Tibial artery (tissue), 4 donors: Measurements from ENCODE around the gene GLDC.

Experiments
- DNase-seq, 2 donors: peaks; one replicate each; pipeline ENCODE4 v3.0.0-alpha.2; 2019
- H3K27ac ChIP-seq, 2 donors: fragments of 200-600 bp; sonication (generic) in 1 of 2; 1 replicate in 1 of 2; 2 replicates in 1 of 2; pipeline ENCODE4 v1.5.1; 2018 to 2019; ENCODE audit warnings: mild to moderate bottlenecking in 1 of 2
- H3K27me3 ChIP-seq, 2 donors: fragments of 200-600 bp; sonication (generic) in 1 of 2; one replicate each; pipeline versions ENCODE4 v1.5.1 to v1.6.0; 2016 to 2019
- H3K36me3 ChIP-seq, 3 donors: fragments of 200-600 bp; sonication (generic) in 2 of 3; one replicate each; pipeline ENCODE4 v1.5.1; 2016 to 2019; ENCODE audit warnings: mild to moderate bottlenecking in 2 of 3
- H3K4me1 ChIP-seq, 4 donors: fragments of 200-600 bp; sonication (generic) in 2 of 4; 1 replicate in 3 of 4; 2 replicates in 1 of 4; pipeline ENCODE4 v1.5.1; 2016 to 2019
- H3K4me3 ChIP-seq, 2 donors: fragments of 200-600 bp; sonication (generic) in 1 of 2; 1 replicate in 1 of 2; 2 replicates in 1 of 2; pipeline ENCODE4 v1.5.1; 2018 to 2019; ENCODE audit warnings: mild to moderate bottlenecking in 2 of 2
- H3K9me3 ChIP-seq, 3 donors: fragments of 200-600 bp; sonication (generic) in 1 of 3; one replicate each; pipeline ENCODE4 v1.5.1; 2016 to 2019
- intact Hi-C: fragments of 100-400 bp; cut with DNase I; formaldehyde crosslinking; loops from one replicate; pipeline ENCODE4 v1.15.0; 2023; ENCODE audit warnings: low total_unique reads
- TF ChIP-seq, protein P1 (sequence below), 2 experiments: fragments of 200-600 bp in 1 of 2; fragments of 450-650 bp in 1 of 2; IDR thresholded peaks; one replicate each; pipeline ENCODE4 v1.5.1; 2017 to 2019; ENCODE audit warnings: antibody characterized with exemption in 2 of 2, mild to moderate bottlenecking in 1 of 2, moderate library complexity in 1 of 2

The GLDC gene

DNA sequence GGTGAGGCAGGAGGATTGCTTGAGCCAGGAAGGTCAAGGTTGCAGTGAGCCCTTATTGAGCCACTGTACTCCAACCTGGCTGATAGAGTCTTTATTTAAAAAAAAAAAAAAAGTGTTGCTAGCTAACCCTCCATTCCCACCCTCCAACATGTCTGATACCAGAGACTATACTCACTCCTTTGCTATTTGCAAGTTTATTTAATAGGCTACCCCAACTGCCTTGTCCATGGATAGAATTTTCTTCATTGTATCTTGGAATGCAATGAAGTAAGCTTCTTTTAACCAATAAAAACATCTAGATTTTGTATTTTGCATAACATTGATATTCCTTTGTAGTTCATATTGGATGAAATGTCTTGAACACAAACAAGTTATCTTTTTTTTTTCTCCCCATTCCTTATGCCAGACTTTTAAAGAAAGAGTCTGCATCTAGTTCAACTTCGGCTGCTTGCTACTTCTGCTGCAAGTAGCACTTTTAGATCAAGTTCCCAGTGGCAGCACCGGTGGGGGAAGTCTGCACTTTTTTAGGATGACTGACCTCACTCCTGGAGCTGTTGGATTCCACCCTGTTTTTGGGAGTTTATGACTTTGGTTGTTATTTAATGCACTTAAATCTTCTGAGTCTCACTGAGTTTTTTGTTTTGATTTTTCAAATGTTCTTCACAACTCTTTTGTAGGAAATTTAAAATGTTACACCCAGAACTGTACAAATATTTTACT lies 120.0 kb downstream of the GLDC start:
- intact Hi-C loops: no loop called here
- Histone ChIP-seq H3K36me3 (peaks cover 0 to 22% (median 18%) of the 10 kb centered on the region in 3 donors), H3K27me3 (no peaks in the 10 kb centered on the region), H3K9me3 (peaks cover 0 to 20% (median 7%) of the 10 kb centered on the region in 3 donors), H3K4me3 (no peak overlapping the region), H3K4me1 (peaks cover 0 to 9% (median 2%) of the 10 kb centered on the region in 4 donors), H3K27ac (no peak overlapping the region)
- TF ChIP-seq, protein P1, sequence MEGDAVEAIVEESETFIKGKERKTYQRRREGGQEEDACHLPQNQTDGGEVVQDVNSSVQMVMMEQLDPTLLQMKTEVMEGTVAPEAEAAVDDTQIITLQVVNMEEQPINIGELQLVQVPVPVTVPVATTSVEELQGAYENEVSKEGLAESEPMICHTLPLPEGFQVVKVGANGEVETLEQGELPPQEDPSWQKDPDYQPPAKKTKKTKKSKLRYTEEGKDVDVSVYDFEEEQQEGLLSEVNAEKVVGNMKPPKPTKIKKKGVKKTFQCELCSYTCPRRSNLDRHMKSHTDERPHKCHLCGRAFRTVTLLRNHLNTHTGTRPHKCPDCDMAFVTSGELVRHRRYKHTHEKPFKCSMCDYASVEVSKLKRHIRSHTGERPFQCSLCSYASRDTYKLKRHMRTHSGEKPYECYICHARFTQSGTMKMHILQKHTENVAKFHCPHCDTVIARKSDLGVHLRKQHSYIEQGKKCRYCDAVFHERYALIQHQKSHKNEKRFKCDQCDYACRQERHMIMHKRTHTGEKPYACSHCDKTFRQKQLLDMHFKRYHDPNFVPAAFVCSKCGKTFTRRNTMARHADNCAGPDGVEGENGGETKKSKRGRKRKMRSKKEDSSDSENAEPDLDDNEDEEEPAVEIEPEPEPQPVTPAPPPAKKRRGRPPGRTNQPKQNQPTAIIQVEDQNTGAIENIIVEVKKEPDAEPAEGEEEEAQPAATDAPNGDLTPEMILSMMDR (IDR thresholded peaks at IDR 0.05): no peak
- no peak for DNase-seq

DNA sequence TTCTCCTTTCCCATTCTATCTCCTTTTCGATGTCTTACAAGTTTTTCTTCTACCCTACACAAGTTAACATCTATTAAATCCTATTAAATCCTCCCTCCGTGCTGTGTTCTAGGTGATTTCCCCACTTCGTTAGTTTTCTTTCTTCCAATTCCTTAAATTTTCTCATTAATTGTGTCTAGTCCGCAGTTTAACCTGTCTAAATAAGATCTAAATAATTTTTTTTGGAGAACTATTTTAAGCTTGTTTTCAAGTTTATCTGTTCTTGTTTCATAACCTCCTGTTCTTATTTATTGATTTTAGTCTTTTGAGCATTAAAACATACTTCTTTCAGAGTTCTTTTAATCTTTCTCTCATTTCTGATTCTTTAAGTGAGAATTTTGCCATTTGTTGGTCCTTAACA lies 123.3 kb downstream of the GLDC start:
- Histone ChIP-seq H3K27me3 (no peaks in the 10 kb centered on the region), H3K27ac (no peak overlapping the region), H3K4me1 (peaks cover 0 to 9% (median 2%) of the 10 kb centered on the region in 4 donors), H3K4me3 (no peak overlapping the region), H3K36me3 (peaks cover 0 to 26% (median 25%) of the 10 kb centered on the region in 3 donors), H3K9me3 (peaks cover 0 to 20% (median 7%) of the 10 kb centered on the region in 3 donors)
- intact Hi-C loops: no loop called here
- TF ChIP-seq, protein P1 (IDR thresholded peaks at IDR 0.05): no peak
- no peak for DNase-seq

DNA sequence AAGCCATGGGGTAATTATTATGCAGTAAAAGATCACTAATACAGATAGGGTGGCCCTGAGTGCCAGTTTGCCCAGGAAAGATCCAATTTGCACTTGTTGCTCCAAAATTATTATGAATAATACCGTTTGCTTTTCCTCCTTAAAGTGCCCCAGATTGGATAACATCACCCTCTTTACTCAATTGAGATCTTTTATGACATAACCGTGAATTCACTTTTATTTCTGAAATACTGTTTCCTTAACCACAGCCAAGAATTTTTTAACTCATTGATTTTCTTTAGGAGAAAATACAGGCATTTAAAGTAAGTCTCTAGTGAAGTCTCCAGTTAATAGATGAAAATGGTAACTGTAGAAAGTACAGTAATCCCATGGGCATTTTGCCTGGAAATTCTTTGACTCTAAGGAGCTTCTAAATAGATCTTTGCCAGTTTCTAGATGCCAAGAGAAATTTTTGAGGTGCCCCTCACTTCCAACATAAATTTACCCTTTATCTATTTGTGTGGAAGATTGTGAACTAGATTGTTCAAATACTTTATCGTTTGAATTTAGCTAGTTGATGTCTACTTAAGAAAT lies 133.4 kb downstream of the GLDC start:
- H3K27ac ChIP-seq: no peak overlapping the region
- no peaks in the 10 kb centered on the region for H3K9me3 ChIP-seq
- peaks cover 7 to 18% (median 16%) of the 10 kb centered on the region in 3 donors for H3K36me3 ChIP-seq
- intact Hi-C loops: no loop called here
- H3K27me3 ChIP-seq: no peaks in the 10 kb centered on the region
- peaks cover 0 to 4% (median 0%) of the 10 kb centered on the region in 4 donors for H3K4me1 ChIP-seq
- no peak overlapping the region for H3K4me3 ChIP-seq
- DNase-seq: no peak
- TF ChIP-seq, protein P1 (IDR thresholded peaks at IDR 0.05): no peak

DNA sequence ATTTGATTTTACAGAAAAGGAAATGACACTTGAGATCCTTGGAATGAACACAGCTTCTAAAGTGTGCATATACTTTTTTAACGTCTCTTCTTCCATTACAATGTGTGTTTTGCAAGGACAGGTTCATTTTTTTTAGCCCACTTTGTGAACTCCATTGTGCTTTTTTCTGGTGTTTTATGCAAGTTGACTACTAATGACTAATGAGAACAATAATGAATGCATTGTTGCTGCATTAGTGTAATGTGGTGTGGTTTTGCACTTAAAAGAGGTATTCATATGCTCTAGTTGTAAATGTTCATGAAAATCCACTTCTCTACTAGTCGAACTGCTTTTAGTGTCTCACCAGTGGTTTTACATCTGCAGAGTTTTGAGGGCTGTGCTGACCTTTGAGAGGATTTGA lies 139.0 kb downstream of the GLDC start:
- H3K4me3 ChIP-seq: no peak overlapping the region
- TF ChIP-seq, protein P1 (IDR thresholded peaks at IDR 0.05): no peak
- H3K9me3 ChIP-seq: no peaks in the 10 kb centered on the region
- peaks cover 50 to 70% (median 61%) of the 10 kb centered on the region in 3 donors for H3K36me3 ChIP-seq
- no peak for DNase-seq
- no peaks in the 10 kb centered on the region for H3K4me1 ChIP-seq
- intact Hi-C loops: no loop called here
- no peak overlapping the region for H3K27ac ChIP-seq
- no peaks in the 10 kb centered on the region for H3K27me3 ChIP-seq

DNA sequence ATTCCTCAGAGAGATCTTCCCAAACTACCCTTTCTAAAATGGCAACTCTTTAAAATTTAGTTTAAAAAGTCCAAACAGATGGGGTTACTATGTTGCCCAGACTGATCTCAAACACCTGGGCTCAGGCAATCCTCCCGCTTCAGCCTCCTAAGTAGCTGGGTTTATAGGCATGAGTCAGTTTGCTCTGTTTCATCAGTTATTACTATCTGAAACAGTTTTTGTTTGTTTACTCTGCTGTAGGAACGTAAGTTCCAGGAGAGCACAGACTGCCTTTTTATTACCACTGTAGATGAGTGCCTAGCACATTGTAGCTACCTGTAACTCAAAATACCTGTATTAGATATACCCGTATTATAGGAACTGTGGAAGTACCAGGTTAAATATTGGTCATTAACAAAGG lies 143.1 kb downstream of the GLDC start:
- H3K36me3 ChIP-seq: peaks cover 81 to 93% (median 88%) of the 10 kb centered on the region in 3 donors

More for the DNA sequence above, 143.1 kb downstream of the GLDC start:
- TF ChIP-seq, protein P1 (IDR thresholded peaks at IDR 0.05): no peak
- Histone ChIP-seq H3K4me1 (no peaks in the 10 kb centered on the region), H3K9me3 (no peaks in the 10 kb centered on the region), H3K27me3 (no peaks in the 10 kb centered on the region), H3K4me3 (no peak overlapping the region), H3K27ac (no peak overlapping the region)
- intact Hi-C loops: no loop called here
- no peak for DNase-seq
